GM12865 (cell line): Measurements from ENCODE around the gene CCNL2.
"Not testable (repeated sequence)": the region's sequence is repeated elsewhere in the genome, so short reads cannot be mapped to it uniquely, and the experiment has no call there.

ENCODE experiments used
- DNase-seq: peaks from one replicate; pipeline ENCODE4 v3.0.0; 2010; ENCODE audit warnings: low read depth
- H3K4me3 ChIP-seq: 2 replicates; pipeline ENCODE4 v1.5.1; 2011; ENCODE audit warnings: mild to moderate bottlenecking, low read depth, low read length, control low read depth
- CTCF ChIP-seq: IDR thresholded peaks from 2 replicates; pipeline ENCODE4 v1.5.1; 2011; ENCODE audit warnings: low read length, control low read depth, low read depth, inconsistent platforms; ENCODE audit not compliant: insufficient read depth; ENCODE audit errors: missing control alignments

CCNL2 gene

GRCh38 chr1:1399187-1399871 is at the start of gene CCNL2:
CCNL2 (minus strand) TSS chr1:1399335; CDS start chr1:1399306, 29 bp downstream.
- peak; percentile 100 for DNase-seq
- peak within 1 kb of the TSS; percentile 81 for H3K4me3 ChIP-seq
- peak; percentile 58 for TF ChIP-seq CTCF

DNA sequence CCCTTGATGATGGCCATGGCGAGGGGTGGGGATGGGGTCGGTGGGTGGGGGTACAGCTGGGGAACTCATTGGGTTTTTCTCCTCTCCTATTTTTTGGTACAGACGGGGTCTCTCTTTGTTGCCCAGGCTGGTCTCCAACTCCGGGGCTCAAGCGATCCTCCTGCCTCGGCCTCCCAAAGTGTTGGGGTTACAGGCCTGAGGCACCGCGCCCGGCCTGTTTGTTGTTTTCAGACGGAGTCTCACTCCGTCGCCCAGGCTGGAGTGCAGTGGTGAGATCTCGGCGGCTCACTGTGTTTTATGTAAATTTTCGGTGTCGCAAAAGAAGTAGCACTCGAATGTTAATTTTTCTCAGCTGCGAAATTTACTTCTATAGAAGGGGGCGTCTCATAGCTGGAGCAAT is 47.5 kb upstream of the CCNL2 start:
- not testable (repeated sequence) for DNase-seq, H3K4me3 ChIP-seq

- TF ChIP-seq CTCF, result no peak
- no peak for DNase-seq
- H3K4me3 ChIP-seq, result no peak overlapping the region
Observed at GRCh38 chr1:1442069-1442770, 43.1 kb upstream of the CCNL2 start.

DNA sequence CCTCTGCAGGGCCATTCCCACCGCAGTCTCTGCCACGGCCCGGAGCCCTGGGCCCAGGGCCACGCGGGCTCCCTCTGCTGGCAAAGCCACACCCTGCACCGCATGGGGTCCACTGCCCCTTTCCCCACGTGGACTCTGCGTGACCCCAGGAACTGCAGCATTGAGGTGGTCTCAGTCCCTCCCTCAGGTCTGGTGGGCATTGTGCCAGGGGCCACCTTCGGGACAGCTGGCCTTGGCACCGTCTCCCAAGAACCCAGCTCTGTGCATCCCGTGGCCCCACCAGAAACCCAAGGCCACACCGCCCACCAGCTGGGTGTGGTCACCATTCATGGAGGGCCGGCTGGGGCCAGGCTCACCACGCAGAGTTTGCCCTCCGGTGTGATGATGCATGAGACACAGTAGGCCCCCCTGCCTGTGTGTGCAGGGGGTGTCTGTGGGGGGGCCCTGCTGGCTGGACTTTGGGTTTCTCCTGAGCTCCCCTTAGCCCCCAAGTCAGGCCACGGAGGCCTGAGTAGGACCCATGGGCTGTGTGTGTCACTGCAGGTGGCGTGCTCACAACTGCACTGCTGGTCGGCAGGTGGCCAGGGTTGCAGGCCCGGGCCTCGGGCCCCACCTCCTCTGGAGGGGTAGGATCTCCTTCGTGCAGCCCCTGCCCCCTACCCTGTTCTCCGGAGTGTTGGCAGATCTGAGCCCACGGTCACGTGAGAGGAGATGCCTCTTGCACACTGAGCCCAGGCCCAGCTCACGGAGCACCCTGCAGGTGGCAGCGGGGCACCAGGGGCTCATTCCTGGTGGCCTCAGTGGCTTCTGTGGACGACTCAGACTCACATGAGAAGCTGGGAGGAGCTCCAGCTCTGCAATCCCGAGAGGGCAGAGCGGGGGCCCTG is 42.1 kb upstream of the CCNL2 start:
- DNase-seq, result peak; percentile 60
- TF ChIP-seq CTCF, result peak; percentile 92
- H3K4me3 ChIP-seq, result no peak overlapping the region

DNA sequence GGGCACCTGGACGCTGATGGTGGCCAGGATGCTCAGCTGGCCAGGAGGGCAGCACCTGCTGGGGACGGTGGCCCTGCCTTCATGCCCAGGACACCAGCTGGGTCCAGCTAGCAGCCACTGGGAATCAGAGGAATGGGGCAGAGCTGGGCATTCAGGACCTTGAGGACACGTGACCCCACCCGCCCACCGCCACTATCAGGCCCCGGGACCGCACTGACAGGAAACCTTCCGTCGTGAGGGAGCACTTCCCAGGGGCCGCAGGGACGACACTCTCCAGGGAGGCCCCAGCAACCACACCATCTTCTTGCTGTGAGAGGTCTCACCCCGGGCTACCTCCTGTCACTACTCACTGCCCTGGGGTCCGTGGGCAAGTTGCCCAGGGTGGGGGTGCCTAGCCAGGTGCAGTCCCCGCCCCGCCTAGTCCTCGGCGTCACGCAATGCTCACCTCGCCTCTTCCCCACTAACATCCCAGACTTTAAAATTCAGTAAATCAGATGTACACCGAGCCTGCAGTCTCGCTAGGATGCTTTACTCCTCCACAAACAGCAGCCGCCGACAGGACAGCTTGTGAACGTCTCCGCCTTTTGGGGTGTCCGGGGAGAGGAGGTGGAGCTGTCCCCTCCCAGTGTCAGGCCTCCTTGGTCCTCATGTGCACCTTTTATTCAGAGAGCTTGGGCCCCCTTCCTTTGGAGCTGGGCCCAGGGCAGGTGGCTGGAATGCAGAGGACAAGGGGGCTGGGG is 41.3 kb upstream of the CCNL2 start:
- H3K4me3 ChIP-seq, result no peak overlapping the region
- no peak for DNase-seq
- no peak for TF ChIP-seq CTCF

- TF ChIP-seq CTCF, result no peak
- no peak overlapping the region for H3K4me3 ChIP-seq
- DNase-seq, result no peak
Observed at GRCh38 chr1:1439546-1440261, 40.6 kb upstream of the CCNL2 start.
